GM21786 (cell line): ENCODE data around the gene LRRC2.
"Not testable (repeated sequence)": the region's sequence is repeated elsewhere in the genome, so short reads cannot be mapped to it uniquely, and the experiment has no call there.

ENCODE experiments used
- ATAC-seq: cut with Tn5 transposase; IDR thresholded peaks from one replicate; pipeline ENCODE4 v1.9.1; 2021; ENCODE audit not compliant: unreplicated experiment

LRRC2 gene

GRCh38 chr3:46501702-46502101 lies 64.4 kb downstream of the LRRC2 start:
- ATAC-seq, result no peak

GRCh38 chr3:46500656-46501635 lies 65.2 kb downstream of the LRRC2 start:
- no peak for ATAC-seq

- no peak for ATAC-seq
These were observed 67.1 kb downstream of the LRRC2 start for GRCh38 chr3:46498916-46499519.

- ATAC-seq, result no peak
These were observed 68.4 kb downstream of the LRRC2 start, which contains the start of gene RTP3 for GRCh38 chr3:46497556-46498265. Gene RTP3, plus strand, starts transcription at chr3:46497976. Its CDS starts 87 bp downstream, at chr3:46498063.

- no peak for ATAC-seq
These were observed 69.2 kb downstream of the LRRC2 start for GRCh38 chr3:46496746-46497555.

GRCh38 chr3:46495901-46496456 lies 70.1 kb downstream of the LRRC2 start:
- no peak for ATAC-seq

GRCh38 chr3:46494491-46494890 lies 71.6 kb downstream of the LRRC2 start:
- not testable (repeated sequence) for ATAC-seq

- ATAC-seq, result no peak
These were observed 73.1 kb downstream of the LRRC2 start for GRCh38 chr3:46492890-46493547.

GRCh38 chr3:46491089-46492070 lies 74.7 kb downstream of the LRRC2 start:
- no peak for ATAC-seq

- no peak for ATAC-seq
These were observed 75.6 kb downstream of the LRRC2 start for GRCh38 chr3:46490338-46491084.

GRCh38 chr3:46489875-46490274 lies 76.2 kb downstream of the LRRC2 start:
- no peak for ATAC-seq

GRCh38 chr3:46489381-46489780 lies 76.7 kb downstream of the LRRC2 start:
- ATAC-seq, result no peak

GRCh38 chr3:46488735-46489361 lies 77.3 kb downstream of the LRRC2 start:
- peak; percentile 94 for ATAC-seq

GRCh38 chr3:46485779-46486175 lies 80.3 kb downstream of the LRRC2 start:
- no peak for ATAC-seq

GRCh38 chr3:46484911-46485778 lies 81.0 kb downstream of the LRRC2 start:
- no peak for ATAC-seq

- no peak for ATAC-seq
These were observed 81.7 kb downstream of the LRRC2 start for GRCh38 chr3:46484388-46484787.
